ENCODE results near the gene NTHL1.
"Not testable (repeated sequence)": the region's sequence is repeated elsewhere in the genome, so short reads cannot be mapped to it uniquely, and the experiment has no call there.

NTHL1 gene

DNA sequence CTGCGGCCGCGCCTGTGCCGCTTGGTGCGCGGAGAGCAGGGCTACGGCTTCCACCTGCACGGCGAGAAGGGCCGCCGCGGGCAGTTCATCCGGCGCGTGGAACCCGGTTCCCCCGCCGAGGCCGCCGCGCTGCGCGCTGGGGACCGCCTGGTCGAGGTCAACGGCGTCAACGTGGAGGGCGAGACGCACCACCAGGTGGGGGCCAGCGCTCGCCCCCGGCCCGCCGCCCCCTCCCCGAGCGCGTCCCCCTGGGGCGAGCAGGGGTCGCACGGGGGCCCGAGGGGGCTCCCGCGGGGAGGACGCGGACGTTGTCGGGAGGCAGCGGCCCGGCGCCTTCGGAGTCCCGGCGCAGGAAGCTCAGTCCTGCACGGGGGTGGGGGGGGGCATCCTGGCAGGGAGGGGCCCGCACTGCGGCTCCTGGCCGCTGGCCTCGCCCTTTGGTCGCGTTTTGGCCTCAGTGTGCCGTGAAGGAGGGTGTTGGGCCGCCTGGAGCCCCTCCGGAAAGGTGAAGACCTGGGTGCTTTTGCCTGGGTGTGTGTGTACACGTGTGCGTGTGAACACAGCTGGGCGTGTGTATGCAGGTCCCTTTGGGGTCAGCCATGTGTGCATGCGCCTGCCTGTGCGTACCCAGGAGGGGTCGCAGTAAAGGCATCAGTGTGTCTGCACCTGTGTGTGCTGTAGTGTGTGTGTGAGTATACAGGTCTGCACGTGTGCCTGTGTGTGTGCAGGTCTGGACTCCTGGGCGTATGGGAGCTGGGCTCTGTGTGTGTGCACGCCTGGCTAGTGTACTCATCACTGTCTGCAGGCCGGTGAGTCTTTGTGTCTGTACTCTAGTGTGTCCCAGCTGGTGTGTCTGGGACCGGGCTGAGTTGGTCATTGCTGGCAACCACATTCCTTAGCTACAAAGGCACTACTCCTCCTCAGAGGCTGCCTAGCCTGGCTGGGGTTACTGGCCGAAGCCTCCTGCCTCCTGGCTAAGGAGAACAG is 20.3 kb downstream of the NTHL1 start:
- DNase-seq: no peak

DNA sequence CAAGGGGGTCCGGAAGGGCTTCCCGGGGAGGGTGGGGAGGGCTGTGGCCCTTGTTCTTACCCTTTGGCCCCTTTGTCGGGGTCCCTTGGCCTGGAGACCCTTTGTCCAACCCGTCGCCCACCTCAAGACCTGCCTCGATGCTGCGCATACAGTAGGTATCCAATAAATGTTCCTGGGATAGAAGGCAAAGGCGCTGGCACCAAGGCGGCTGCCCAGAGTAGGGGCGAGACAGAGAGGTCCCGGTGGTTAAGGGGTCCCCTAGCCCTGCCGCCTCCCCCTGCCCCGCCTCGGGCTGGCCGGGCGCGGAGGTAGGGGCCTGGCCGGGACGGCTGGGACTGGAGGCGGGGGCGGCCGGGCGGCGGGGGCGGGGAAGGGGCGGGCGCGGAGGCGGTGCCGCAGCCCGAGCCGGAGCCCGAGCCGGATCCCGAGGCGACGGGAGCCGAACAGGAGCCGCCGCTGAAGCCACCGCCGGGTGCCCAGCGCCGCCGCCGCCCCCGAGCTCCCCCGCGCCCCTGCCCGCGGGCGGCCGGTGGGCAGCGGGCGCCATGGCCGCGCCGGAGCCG is 21.1 kb downstream of the NTHL1 start, which contains the start of gene NHERF2:
Gene NHERF2 (plus strand): TSS at position 442 of the 563 bp plus-strand sequence. CDS start 104 bp downstream, at position 546.
- DNase-seq: no peak

DNA sequence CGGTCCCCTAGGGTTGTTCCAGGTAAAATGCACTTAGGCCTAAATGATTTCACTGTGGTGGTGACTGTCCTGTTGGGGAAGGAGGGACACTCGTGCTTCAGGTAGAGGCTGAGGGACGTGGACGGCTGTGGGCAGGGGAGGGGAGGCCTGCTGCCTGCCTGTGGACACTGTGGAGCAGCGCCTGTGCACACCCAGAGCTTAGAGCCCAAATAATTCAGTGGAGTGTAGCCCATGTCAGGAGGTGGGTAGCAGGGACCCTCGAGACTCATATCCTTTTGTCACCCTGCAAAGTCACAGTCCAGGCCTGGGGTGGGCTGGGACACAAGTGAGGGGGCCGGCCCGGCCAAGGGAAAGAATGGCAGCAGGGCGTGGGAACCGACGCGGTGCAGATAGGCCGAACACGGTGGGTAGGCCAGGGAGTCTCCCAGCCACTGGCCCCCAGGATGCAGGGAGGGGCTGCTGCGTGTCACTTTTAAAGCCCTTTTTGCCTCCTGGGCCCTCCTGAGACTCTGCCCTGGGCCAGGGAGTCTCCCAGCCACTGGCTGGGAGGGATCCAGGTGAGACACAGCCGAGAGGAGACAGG is 21.7 kb downstream of the NTHL1 start:
- no peak for DNase-seq

DNA sequence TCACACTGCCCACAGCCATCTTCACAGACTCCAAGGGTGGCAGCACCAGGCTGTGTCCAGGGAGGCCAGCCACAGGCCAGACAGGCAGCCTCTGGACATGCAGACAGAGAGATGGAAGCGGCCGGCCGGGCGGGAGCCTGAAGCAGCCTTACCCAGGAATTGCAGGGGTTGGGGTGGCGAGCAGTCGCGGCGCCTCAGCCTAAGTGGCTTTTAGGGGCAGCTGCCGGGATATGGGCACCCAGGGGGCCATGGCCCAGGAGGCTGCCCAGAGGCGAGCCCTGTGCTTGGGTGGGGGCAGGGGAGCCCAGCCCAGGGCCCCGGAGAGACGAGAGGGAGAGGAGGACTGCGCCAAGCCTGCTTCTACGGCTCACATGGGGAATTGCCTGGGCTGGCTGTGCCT is 22.4 kb downstream of the NTHL1 start:
- no peak for DNase-seq

DNA sequence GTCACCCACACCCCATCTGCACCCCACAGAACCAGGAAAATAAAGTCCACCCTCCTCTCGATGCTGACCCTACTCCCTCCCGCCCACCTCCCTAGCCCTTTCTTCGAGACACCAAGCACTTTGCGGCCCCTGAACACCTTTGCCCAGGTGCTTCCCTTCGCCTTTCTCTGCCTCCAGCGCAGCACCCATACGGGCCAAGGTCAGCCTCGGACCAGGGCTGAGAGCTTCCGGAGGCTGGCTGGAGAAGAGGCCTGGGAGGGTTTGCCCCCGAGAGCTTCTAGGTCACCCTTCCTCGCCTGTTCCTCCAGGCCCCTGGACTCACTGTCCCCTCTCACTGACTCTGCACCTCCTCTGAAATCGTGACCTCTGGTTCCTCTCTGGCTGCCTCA is 23.6 kb downstream of the NTHL1 start:
- no peak for DNase-seq

DNA sequence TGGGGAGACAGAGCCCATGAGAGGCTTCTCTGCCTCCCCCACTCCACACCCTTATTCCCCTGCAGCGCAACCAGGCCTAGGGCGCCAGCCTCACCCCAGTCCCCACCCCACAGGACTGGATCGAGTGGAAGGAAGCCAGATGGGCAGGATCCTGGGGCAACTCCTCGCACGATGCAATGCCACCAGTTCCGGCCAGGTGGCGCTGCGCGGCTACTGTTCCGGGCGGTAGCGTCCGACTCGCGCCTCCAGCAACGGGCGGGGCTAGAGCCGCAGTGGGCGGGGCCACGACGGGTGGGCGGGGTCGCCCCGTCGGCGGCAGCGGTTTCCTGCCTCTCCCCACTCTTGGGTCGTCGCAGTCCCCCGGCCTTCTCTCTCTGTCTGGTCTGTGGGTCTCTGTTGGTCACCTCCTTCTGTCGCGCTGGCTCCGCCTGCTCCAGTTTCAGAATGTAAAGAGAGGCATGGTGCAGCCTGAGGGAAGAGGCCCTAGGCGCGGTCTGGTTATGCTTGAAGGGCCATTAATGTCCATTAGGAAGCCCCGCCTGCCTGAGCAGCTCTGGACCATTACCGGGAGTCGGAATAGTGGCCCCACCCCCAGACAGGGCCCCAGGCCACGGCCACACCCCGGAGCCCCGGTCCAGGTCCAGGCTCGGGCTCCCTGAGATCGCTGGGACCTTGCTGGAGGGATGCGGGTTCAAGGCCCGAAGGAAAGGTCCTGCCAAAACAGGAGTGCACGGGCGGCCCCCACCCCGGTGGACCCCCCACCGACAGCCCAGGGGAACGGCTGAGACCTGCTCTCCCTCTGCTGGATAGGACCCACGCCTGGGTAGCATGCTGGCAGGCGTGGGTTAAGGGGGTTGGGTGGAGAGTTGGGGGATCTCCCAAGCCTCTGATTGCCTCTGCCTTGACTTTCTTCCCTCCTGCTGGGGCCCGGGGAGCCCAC is 24.3 kb downstream of the NTHL1 start:
- DNase-seq: peak; percentile 81

DNA sequence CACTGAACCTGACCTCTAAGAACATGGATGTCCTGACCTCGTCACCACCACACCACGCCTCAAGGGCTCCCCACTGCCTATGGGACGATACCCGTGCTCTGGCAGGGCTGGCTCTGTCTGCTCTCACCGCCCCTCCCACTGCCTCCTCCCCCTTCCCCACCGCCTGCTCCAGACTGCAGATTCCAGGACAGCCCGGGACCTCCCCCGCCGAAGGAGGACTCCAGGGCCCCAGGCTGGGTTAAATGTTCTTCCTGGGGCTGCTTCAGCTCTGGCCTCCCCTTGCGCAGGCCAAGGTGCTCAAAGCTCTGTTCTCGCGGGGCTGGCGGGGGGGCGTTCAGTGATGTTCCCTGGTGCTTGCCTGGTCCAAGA is 24.9 kb downstream of the NTHL1 start:
- no peak for DNase-seq

DNA sequence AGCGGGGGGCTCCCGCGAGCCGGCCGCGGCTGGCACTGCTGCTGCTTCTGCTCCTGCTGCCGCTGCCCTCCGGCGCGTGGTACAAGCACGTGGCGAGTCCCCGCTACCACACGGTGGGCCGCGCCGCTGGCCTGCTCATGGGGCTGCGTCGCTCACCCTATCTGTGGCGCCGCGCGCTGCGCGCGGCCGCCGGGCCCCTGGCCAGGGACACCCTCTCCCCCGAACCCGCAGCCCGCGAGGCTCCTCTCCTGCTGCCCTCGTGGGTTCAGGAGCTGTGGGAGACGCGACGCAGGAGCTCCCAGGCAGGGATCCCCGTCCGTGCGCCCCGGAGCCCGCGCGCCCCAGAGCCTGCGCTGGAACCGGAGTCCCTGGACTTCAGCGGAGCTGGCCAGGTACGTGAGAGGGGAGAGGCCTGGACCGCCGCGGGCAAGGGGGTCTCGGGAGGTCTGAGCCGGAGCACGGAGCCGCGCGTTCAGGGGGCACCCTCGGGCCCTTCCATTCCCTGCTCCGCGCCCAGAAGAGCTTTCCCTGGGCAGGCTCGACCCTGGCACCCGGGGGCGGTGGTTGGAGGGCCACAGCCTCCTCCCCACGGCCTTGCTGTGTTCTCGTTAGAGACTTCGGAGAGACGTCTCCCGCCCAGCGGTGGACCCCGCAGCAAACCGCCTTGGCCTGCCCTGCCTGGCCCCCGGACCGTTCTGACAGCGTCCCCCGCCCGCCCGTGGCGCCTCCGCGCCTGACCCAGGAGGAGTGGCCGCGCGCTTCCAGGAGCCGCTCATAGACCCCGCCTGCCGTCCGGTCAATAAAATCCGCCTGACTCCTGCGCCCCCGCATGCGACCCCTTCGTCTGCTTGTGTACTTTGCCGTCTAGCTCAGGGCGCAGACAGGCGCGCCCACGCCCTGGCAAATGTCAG is 27.5 kb downstream of the NTHL1 start:
- peak; percentile 42 for DNase-seq

DNA sequence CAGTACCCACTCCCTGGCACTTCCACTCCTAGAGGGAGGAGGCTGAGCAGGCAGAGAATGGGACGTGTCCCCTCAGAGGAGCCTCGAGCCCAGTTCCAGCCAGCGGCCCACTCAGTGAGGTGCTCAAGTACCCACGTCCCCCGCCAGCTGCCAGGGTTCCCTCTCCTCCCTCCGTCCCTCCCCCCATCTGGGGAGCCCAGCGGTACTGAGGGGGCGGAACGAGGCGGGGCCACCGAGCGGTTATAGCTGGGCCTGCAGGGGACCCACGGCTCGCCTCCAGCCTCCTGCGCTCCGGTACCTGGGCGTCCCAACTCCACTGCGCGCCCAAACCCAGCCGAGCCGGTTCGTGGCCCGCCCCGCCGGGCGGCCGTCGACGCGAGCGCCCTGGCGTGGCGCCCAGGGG is 28.1 kb downstream of the NTHL1 start, which contains the start of gene NPW:
Gene NPW (plus strand): TSS at position 268 of the 403 bp plus-strand sequence.
- no peak for DNase-seq

DNA sequence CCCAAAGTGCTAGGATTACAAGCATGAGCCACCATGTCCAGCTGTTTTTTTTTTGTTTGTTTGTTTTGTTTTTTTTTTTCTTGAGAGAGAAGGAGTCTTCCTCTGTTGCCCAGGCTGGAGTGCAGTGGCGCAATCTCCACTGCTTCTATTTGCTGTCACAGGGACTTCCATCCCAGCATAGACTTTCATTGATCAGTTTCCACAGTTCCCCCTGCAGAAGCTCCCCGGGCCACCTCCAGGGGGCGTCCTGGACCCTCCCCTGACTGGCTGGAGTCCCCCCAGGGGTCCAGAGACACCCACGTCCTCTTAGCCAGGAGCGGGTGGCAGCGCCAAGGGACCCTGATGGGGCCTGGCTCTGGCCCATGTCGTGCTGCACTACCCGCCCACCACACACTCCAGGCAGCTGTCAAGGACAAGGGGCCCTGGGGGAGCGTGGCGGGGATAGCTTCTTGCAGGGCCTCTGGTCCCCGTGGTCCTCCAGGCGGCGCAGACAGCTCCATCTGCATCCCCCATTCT is 31.2 kb downstream of the NTHL1 start:
- no peak for DNase-seq

DNA sequence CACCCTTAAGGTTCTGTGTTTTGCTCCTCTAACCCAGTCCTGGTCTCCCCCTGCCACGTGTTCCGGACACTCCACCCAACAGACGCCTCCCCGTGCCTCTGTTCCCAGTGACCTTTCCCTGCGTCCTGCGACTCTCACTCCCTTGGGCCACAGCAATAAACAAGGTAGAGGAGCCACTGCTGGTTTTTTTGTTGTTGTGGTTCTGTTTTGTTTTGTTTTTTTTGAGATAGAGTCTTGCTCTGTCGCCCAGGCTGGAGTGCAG is 31.8 kb downstream of the NTHL1 start:
- no peak for DNase-seq

DNA sequence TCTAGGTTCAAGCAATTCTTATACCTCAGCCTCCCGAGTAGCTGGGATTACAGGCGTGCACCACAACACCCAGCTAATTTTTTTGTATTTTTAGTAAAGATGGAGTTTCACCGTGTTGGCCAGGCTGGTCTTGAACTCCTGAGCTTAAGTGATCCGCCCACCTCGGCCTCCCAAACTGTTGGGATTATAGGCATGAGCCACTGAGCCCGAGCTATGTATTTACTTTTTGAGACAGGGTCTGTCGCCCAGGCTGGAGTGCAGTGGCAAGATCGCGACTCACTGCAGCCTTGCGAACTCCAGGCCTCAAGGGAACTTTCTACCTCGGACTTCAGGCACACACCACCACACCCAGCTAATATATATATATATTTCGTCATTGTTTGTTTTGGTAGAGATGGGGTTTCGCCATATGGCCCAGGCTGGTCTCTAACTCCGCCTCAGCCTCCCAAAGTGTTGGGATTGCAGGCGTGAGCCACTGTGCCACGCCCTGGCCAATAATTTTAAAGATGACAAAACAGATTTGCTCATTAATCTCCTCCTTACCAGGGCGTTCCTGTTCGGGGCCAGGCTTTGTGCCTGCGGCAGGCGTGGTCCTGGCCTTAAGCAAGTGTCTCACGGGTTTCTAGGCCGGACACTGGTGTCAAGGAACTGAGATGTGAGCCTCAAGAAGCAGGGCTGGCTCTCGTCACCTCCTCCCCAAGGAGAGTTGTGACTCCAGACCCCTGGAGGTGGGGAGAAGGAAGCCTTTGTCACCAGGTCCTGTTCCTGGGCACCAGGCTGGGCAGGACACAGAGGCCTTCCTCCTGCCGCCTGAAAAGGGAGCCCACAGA is 32.3 kb downstream of the NTHL1 start:
- no peak for DNase-seq

DNA sequence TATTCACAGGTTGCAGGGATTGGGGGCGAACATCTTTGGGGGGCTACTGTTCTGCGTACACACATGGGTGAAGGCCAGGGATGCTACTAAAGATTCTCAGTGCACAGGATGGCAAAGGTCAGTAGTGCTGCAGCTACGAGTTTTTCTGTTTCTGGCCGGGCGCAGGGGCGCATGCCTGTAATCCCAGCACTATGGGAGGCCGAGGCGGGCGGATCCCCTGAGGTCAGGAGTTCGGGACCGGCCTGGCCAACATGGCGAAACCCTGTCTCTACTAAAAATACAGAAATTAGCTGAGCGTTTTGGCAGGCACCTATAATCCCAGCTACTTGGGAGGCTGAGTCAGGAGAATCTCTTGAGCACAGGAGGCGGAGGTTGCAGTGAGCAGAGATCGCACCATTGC is 34.1 kb downstream of the NTHL1 start:
- DNase-seq: no peak

DNA sequence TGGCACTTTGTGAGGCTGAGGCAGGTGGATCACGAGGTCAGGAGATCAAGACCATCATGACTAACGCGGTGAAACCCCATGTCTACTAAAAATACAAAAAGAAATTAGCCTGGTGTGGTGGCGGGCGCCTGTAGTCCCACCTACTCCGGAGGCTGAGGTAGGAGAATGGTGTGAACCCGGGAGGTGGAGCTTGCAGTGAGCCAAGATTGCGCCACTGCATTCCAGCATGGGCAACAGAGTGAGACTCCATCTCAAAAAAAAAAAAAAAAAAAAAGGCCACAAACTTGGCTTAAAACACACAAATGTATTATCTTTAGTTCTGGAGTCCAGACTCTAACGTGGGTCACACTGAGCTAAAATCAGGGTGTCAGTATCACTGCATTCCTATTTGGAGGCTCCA is 35.9 kb downstream of the NTHL1 start:
- not testable (repeated sequence) for DNase-seq

DNA sequence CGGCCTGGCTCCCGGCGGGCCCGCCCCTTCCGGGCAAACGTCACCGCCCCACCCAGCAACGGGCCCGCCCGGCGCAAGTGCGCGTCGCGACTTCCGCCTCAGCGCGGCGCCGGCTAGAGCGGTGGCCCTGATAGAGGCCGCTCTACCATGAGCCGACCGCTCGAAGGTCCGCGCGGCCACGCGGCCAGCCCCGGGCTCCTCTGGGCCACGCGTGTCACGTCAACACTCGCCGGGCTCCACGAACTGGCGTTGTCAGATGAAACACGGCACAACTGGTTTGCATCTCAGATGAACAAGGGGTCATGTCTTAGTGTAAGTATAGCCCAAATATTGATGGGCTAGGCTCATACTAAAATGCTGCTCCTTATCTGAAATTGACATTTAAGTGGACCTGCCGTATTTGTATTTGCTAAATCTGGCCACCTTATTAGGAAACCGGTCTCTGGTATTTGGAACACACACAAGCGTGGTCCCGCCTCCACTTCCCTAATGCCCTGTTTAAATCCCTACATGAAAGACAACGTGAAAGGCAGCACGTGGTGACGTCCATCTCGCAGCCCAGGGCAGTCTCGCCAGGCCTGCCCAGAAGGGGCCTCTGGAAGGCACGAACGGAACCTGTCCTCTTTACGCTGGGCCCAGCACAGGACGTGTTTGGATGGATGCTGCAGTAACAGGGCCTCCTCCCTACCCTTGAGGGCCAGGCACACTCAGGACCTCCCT is 37.7 kb downstream of the NTHL1 start, which contains the start of gene ZNF598:
Gene ZNF598 (minus strand): TSS at position 31 of the 720 bp plus-strand sequence.
- peak; percentile 90 for DNase-seq

DNA sequence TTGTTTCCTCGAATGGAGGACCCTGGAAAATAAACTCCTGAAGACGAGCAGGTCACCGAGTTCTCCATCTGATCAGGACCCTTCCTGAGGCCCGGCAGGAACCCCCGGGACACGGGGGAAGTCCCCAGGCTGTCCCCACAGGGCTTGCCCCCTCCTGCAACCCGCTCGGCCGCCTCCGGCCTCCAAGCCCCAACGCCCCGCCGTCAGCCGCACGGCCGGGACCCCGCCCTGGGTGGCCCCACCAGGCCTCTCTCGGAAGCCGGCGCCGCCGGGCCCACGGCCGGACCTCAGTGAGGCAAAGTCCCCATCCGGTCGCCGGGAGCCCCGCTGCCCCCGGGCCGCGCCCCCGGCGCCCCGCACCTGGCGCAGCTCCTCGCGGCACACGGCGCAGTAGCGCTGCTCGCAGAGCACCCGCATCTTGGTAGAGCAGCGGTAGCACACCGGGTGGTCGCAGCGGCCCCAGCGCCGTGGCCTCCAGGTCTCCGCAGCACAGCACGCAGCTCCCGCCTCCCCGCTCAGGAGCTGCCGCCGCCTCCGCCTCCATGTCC is 38.4 kb downstream of the NTHL1 start:
- no peak for DNase-seq

DNA sequence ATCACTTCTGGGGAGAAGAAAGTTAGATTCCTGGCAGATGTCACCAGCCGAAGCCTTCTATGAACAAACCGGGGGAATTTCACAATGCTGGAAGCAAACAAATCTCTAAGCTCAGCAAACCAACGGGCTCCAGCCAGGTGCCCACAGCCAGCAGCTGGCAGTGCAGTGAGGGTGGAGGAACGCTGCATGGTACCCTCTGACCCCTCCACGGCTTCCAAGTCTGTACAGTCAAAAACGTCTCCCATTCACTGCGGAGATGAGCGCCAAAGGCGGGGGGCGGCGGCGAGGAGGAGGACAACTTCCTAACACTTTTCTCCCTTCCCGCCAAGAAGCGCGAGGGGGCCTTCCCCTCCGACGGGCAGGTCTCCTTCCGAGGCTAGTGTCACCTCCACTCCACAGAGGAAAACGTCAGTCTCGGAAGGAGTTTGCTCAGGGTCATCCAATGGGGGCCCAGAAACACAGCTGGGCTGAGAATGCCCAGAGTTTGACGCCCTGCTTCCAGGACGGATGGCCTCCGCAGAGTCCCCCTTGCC is 38.9 kb downstream of the NTHL1 start:
- DNase-seq: no peak

DNA sequence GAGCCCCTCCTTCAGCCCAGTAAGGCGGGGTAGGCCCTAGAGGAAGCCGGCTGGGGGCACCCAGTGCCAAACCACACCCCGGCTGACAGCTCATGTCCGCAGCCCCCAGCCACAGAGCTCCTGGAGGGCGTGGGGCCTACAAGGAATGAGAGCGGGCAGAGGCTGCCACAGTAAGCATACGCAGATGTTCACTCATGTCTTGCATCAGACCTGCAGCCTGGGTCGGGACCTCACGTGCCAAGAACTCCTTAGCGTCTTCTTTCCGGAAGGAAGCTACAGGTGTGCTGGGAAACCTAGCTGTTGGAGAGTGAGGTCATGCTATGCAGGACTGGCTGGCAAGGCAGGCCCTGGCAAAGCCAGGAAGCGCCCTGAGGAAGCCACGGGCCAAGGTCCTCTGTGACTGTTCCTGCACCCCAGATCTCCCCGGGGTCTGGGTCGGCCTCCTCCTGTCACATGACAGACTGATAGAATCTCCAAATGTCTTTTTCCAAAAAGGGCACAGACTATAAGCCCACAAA is 39.6 kb downstream of the NTHL1 start:
- DNase-seq: no peak

All from COR-L47 (cell line).